ENCODE results near the gene ENPP1. TPM values are rescaled to one million over a fixed set of nuclear protein-coding genes. Genes with fewer than 3 reads are reported as not detected.

The ENPP1 gene
- polyA plus RNA-seq, 3 donors, result 19.2 to 25.2 (median 25.2) TPM

- peak in 2 of 11 donors; percentile 41 to 61 for DNase-seq (ENCODE audit: extremely low read depth in 1 of 11, low read depth in 9 of 11, low spot score in 4 of 11)
Measured at GRCh38 chr6:131819572-131820124, 11.8 kb downstream of the ENPP1 start.

- no peak for DNase-seq (ENCODE audit: extremely low read depth in 1 of 11, low read depth in 9 of 11, low spot score in 4 of 11)
Measured at GRCh38 chr6:131821010-131821807, 13.4 kb downstream of the ENPP1 start.

- no peak for DNase-seq (ENCODE audit: extremely low read depth in 1 of 11, low read depth in 9 of 11, low spot score in 4 of 11)
Measured at GRCh38 chr6:131822119-131822518, 14.3 kb downstream of the ENPP1 start.

GRCh38 chr6:131823276-131823902, 15.6 kb downstream of the ENPP1 start:
- DNase-seq (ENCODE audit: extremely low read depth in 1 of 11, low read depth in 9 of 11, low spot score in 4 of 11), result no peak

GRCh38 chr6:131825946-131826345, 18.1 kb downstream of the ENPP1 start:
- DNase-seq (ENCODE audit: extremely low read depth in 1 of 11, low read depth in 9 of 11, low spot score in 4 of 11), result no peak

DNA sequence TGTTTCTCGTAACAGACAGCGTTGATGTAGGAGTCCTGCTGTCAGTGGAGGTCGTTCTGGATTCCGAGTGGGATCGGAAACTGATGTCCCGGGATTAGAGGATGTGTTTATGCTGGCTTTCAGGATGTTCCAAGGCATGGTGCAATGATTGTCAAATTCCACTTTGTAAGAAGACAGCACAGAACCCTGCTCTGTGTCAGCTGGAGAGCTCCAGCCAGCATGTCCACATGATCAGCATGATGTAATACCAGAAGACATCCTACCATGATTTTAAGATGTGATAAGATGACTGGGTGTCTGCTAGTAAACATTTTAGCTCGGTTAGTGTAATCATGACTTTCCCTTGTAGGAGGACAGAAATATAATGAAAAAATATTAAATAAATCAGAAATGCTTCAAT, 20.3 kb downstream of the ENPP1 start:
- DNase-seq (ENCODE audit: extremely low read depth in 1 of 11, low read depth in 9 of 11, low spot score in 4 of 11), result no peak

DNA sequence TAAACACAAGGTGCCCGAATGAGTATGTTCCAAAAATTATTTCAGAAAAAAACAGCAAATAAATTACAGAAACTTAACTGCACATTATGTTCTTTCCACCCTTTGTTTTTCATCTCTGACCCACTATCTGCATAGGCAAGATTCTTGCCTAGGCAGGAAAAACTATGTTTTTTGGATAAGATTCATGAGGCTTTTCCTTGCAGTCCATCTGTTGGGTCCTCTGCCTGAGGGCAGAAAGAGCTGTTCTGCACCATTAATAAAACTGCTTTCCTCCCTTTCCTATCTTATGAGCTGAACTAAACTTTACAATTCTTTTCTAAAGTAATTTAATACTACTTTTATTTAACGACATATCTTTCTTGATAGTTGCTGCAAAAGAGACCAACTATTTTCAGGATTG, 21.1 kb downstream of the ENPP1 start:
- DNase-seq (ENCODE audit: extremely low read depth in 1 of 11, low read depth in 9 of 11, low spot score in 4 of 11), result no peak

DNA sequence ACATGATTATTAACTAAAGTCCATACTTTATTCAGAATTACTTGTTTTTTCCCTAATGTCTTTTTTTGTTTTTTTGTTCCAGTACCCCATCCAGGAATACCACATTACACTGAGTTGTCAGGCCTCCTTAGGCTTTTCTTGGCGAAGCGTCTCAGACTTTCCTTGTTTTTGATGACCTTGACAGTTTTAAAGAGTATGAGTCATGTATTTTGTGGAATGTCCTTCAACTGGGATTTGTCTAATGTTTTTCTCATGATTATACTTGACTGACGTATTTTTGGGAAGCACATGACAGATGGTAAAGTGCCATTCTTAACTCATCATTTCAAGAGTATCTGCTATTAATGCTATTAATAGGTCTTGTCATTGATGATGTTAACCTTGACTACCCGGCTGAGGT, 23.6 kb downstream of the ENPP1 start:
- no peak for DNase-seq (ENCODE audit: extremely low read depth in 1 of 11, low read depth in 9 of 11, low spot score in 4 of 11)

- no peak for DNase-seq (ENCODE audit: extremely low read depth in 1 of 11, low read depth in 9 of 11, low spot score in 4 of 11)
Measured at GRCh38 chr6:131831886-131832285, 24.1 kb downstream of the ENPP1 start.

GRCh38 chr6:131832363-131832762, 24.5 kb downstream of the ENPP1 start:
- DNase-seq (ENCODE audit: extremely low read depth in 1 of 11, low read depth in 9 of 11, low spot score in 4 of 11), result no peak

DNA sequence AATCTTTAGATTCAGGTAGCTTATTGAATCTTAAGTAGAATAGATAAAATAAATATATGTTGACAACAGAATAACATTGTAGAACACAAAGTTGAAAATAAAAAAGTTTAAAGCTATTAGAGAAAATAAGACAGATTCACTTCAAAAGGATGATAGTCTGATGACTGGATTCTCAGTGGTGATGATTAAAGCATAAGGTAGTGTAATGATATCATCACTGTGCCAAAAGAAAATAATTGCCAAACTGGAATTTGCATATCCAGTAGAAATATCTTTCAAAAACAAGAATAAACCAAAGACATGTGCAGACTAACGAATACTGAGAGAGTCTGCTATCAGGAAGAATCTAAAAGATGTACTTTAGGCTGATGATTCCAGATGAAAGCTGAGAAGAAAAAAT, 30.2 kb downstream of the ENPP1 start:
- no peak for DNase-seq (ENCODE audit: extremely low read depth in 1 of 11, low read depth in 9 of 11, low spot score in 4 of 11)

DNA sequence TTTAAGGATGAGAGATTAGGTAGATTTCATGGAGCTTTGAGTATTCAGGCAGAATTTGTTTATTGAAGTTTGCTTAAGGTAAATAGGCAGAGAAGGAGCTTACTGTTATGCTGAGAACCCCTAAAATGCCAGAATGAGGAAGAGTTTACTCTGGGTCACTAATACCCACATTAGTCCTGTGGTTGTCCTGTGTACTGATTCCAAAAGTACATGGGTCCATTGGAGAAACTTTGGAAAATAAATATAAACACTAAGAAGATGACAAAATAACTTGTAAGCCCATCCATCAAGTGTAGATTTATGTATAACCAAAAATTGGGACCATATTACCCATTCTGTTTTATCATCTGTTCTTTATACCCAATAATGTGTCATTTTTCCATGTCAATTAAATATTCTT, 31.6 kb downstream of the ENPP1 start:
- no peak for DNase-seq (ENCODE audit: extremely low read depth in 1 of 11, low read depth in 9 of 11, low spot score in 4 of 11)

- no peak for DNase-seq (ENCODE audit: extremely low read depth in 1 of 11, low read depth in 9 of 11, low spot score in 4 of 11)
Measured at GRCh38 chr6:131840441-131840840, 32.6 kb downstream of the ENPP1 start.

DNA sequence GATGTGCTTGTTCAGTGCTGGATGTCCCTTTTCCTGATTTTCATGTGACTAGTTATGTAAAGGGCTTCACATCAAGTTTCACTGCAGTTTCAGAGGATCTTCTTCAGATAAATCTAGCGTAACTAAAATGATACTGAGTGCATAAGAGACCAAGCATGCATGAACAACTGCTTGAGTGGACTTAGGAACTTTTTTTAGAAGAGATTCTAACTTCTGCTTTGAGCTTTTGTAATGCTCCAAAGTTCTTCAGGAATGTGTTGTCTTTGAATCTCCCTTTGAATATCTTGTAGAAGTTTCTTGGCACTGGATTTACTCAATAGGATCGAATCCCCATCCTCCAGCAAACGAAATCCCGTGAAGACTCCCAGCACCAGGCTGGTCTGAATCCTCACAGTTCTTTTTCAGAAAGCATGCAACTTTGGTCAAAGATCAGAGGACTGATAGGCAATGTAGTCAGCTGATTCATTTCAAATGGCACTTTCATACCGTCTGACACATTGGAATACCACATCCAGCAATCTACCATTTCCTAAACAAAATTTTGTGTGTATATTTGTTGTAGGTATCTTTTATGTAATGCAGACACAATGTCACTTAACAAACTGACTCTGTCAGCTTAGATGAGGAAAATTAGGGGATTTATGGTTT, 33.2 kb downstream of the ENPP1 start:
- DNase-seq (ENCODE audit: extremely low read depth in 1 of 11, low read depth in 9 of 11, low spot score in 4 of 11), result no peak

DNA sequence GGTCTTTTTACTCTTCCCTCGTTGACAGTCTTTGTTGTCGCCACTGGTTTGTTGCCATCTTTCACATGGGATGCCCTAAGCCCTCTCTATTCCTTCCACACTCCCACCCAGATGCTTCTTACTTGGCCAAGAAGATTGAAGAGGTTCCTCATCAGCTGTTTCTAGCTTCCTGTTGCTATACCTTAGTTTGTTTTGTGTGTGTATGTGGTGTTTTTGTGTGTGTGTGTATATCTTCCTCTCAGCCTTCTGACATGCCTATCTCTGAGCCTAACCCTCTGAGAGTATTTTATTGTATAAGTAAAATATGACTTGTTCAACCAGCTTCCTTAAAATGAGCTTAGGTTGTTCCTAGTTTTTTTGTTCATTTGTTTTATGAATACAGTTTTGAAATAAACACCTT, 35.9 kb downstream of the ENPP1 start:
- DNase-seq (ENCODE audit: extremely low read depth in 1 of 11, low read depth in 9 of 11, low spot score in 4 of 11), result no peak

DNA sequence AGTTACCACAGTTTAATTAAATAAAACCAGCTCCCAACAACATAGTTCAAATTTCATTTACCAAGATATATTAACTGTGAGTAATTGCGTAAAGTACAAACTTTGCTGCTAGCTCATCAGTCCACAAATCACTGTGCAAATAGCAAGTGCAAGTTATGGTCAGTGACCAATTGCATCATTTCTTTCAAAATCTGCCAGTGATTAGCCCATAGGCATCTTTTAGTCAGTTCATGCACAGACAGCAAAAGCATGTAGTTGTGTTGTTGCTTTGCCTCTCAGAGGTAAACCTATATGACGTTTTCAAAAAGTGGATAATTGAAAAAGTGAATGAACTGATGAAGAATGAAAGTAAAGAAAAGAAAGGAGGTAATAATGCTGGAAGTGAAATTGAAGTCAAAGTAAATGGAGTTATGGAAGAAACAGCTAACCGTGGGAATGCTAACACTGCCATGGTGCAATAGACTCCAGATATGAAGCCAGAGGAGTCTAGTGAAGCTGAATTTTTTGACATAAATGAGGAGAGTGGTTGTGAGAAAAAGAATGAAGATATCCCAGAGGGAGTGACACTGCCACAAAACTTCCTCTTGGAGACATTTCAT, 36.5 kb downstream of the ENPP1 start:
- no peak for DNase-seq (ENCODE audit: extremely low read depth in 1 of 11, low read depth in 9 of 11, low spot score in 4 of 11)

- DNase-seq (ENCODE audit: extremely low read depth in 1 of 11, low read depth in 9 of 11, low spot score in 4 of 11), result no peak
Measured at GRCh38 chr6:131846023-131846663, 38.3 kb downstream of the ENPP1 start.

GRCh38 chr6:131846905-131847304, 39.1 kb downstream of the ENPP1 start:
- DNase-seq (ENCODE audit: extremely low read depth in 1 of 11, low read depth in 9 of 11, low spot score in 4 of 11), result no peak

- no peak for DNase-seq (ENCODE audit: extremely low read depth in 1 of 11, low read depth in 9 of 11, low spot score in 4 of 11)
Measured at GRCh38 chr6:131849799-131850198, 42.0 kb downstream of the ENPP1 start.
